OCI-LY3 (cell line): ENCODE measurements around the gene CDC42BPA.

Experiments
- EZH2phosphoT487 ChIP-seq: fragments of 200-600 bp; shearing (Covaris generic); IDR thresholded peaks from 2 replicates; pipeline ENCODE4 v1.6.1; 2018; ENCODE audit warnings: antibody characterized with exemption, mixed run types, low read depth
- TF ChIP-seq, protein P1 (sequence below): fragments of 200-600, 300-600 bp; sonication (generic); IDR thresholded peaks from 2 replicates; pipeline ENCODE4 v1.5.1; 2014; ENCODE audit warnings: antibody characterized with exemption, low read length, low read depth

DNA sequence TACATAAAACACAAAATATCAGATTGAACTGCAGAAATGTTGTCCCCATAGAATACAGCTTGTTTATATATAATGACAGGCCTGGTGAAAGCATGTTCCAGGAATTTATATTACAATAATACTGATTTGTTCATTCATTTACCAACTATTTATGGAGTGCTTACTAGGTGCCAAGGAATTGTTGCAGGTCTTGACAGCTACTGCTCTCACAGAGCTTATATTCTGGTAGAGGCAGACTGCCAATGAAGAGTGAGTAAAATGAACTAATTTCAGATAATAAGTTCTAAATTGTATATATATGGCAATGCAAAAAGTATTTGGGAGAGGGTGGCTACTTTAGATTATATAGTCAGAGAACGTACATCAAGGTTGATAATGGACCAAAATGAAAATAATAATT, 226.2 kb downstream of the CDC42BPA start:
- TF ChIP-seq, protein P1, sequence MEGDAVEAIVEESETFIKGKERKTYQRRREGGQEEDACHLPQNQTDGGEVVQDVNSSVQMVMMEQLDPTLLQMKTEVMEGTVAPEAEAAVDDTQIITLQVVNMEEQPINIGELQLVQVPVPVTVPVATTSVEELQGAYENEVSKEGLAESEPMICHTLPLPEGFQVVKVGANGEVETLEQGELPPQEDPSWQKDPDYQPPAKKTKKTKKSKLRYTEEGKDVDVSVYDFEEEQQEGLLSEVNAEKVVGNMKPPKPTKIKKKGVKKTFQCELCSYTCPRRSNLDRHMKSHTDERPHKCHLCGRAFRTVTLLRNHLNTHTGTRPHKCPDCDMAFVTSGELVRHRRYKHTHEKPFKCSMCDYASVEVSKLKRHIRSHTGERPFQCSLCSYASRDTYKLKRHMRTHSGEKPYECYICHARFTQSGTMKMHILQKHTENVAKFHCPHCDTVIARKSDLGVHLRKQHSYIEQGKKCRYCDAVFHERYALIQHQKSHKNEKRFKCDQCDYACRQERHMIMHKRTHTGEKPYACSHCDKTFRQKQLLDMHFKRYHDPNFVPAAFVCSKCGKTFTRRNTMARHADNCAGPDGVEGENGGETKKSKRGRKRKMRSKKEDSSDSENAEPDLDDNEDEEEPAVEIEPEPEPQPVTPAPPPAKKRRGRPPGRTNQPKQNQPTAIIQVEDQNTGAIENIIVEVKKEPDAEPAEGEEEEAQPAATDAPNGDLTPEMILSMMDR: no peak
- no peak for TF ChIP-seq EZH2phosphoT487
